Measurements from ENCODE around the gene INPP5D. TPM values are rescaled to one million over a fixed set of nuclear protein-coding genes. Genes with fewer than 3 reads are reported as not detected.
"Not testable (repeated sequence)": the region's sequence is repeated elsewhere in the genome, so short reads cannot be mapped to it uniquely, and the experiment has no call there.

The INPP5D gene
- total RNA-seq, 1 donor from 2014 or later, result 79.2 TPM

GRCh38 chr2:233153146-233153798 lies 93.1 kb downstream of the INPP5D start:
- H3K36me3 Mint-ChIP-seq (ENCODE audit: low read depth, unreplicated experiment), result peaks cover 65% of the 10 kb centered on the region
- no peak overlapping the region for H3K27ac Mint-ChIP-seq (ENCODE audit: unreplicated experiment)
- TF ChIP-seq CTCF (IDR thresholded peaks at IDR 0.05; ENCODE audit: unreplicated experiment), result no peak
- H3K9me3 Mint-ChIP-seq (ENCODE audit: unreplicated experiment), result no peaks in the 10 kb centered on the region
- peaks cover 15% of the 10 kb centered on the region for H3K4me1 Mint-ChIP-seq (ENCODE audit: unreplicated experiment)
- H3K4me3 Mint-ChIP-seq (ENCODE audit: unreplicated experiment), result peak overlapping the region; percentile 48
- H3K27me3 Mint-ChIP-seq (ENCODE audit: unreplicated experiment), result peaks cover 1% of the 10 kb centered on the region
- no peak for DNase-seq (ENCODE audit: low spot score)

- peaks cover 54% of the 10 kb centered on the region for H3K36me3 Mint-ChIP-seq (ENCODE audit: low read depth, unreplicated experiment)
- H3K9me3 Mint-ChIP-seq (ENCODE audit: unreplicated experiment), result no peaks in the 10 kb centered on the region
- H3K27ac Mint-ChIP-seq (ENCODE audit: unreplicated experiment), result no peak overlapping the region
- no peak for DNase-seq (ENCODE audit: low spot score)
- no peak overlapping the region for H3K4me3 Mint-ChIP-seq (ENCODE audit: unreplicated experiment)
- peaks cover 1% of the 10 kb centered on the region for H3K27me3 Mint-ChIP-seq (ENCODE audit: unreplicated experiment)
- no peak for TF ChIP-seq CTCF (IDR thresholded peaks at IDR 0.05; ENCODE audit: unreplicated experiment)
- H3K4me1 Mint-ChIP-seq (ENCODE audit: unreplicated experiment), result peaks cover 15% of the 10 kb centered on the region
Observed at GRCh38 chr2:233156001-233156400, 95.9 kb downstream of the INPP5D start.

- DNase-seq (ENCODE audit: low spot score); H3K27me3 Mint-ChIP-seq (ENCODE audit: unreplicated experiment); H3K27ac Mint-ChIP-seq (ENCODE audit: unreplicated experiment); H3K9me3 Mint-ChIP-seq (ENCODE audit: unreplicated experiment); H3K4me3 Mint-ChIP-seq (ENCODE audit: unreplicated experiment): not testable (repeated sequence)
- peaks cover 15% of the 10 kb centered on the region for H3K4me1 Mint-ChIP-seq (ENCODE audit: unreplicated experiment)
- H3K36me3 Mint-ChIP-seq (ENCODE audit: low read depth, unreplicated experiment), result peaks cover 51% of the 10 kb centered on the region
Observed at GRCh38 chr2:233156461-233156860, 96.3 kb downstream of the INPP5D start.

GRCh38 chr2:233161730-233162129 lies 101.6 kb downstream of the INPP5D start:
- peaks cover 40% of the 10 kb centered on the region for H3K36me3 Mint-ChIP-seq (ENCODE audit: low read depth, unreplicated experiment)
- H3K4me3 Mint-ChIP-seq (ENCODE audit: unreplicated experiment), result no peak overlapping the region
- no peak for DNase-seq (ENCODE audit: low spot score)

GRCh38 chr2:233162770-233163169 lies 102.6 kb downstream of the INPP5D start:
- DNase-seq (ENCODE audit: low spot score), result no peak
- Mint-ChIP-seq H3K27me3 (ENCODE audit: unreplicated experiment) (peaks cover 6% of the 10 kb centered on the region), H3K4me1 (ENCODE audit: unreplicated experiment) (peaks cover 6% of the 10 kb centered on the region), H3K4me3 (ENCODE audit: unreplicated experiment) (no peak overlapping the region), H3K27ac (ENCODE audit: unreplicated experiment) (no peak overlapping the region), H3K36me3 (ENCODE audit: low read depth, unreplicated experiment) (peaks cover 35% of the 10 kb centered on the region), H3K9me3 (ENCODE audit: unreplicated experiment) (no peaks in the 10 kb centered on the region)
- no peak for TF ChIP-seq CTCF (IDR thresholded peaks at IDR 0.05; ENCODE audit: unreplicated experiment)

More at GRCh38 chr2:233161730-233162129, 101.6 kb downstream of the INPP5D start:
- peaks cover 6% of the 10 kb centered on the region for H3K4me1 Mint-ChIP-seq (ENCODE audit: unreplicated experiment)
- TF ChIP-seq CTCF (IDR thresholded peaks at IDR 0.05; ENCODE audit: unreplicated experiment), result no peak
- peak overlapping the region; percentile 72 for H3K27ac Mint-ChIP-seq (ENCODE audit: unreplicated experiment)
- H3K27me3 Mint-ChIP-seq (ENCODE audit: unreplicated experiment), result peaks cover 6% of the 10 kb centered on the region
- no peaks in the 10 kb centered on the region for H3K9me3 Mint-ChIP-seq (ENCODE audit: unreplicated experiment)

All from endothelial cell (in vitro differentiated cells).